ENCODE measurements around the gene MZF1. TPM values are rescaled to one million over a fixed set of nuclear protein-coding genes. Genes with fewer than 3 reads are reported as not detected.

MZF1 gene
- total RNA-seq (2011; cell fraction: chromatin; rRNA removed; ENCODE audit: low replicate concordance) = 118 and 203 TPM in 2 replicates
- 122 and 125 TPM in 2 replicates for total RNA-seq (2011; cell fraction: nucleolus; rRNA removed)
- 136 and 199 TPM in 2 replicates for total RNA-seq (2011; cell fraction: nucleoplasm; rRNA removed)
- total RNA-seq (2014; rRNA removed) (11.5 and 13.3 TPM in 2 replicates), total RNA-seq (2014; rRNA removed; fragmentation: Illumina TruSeq; extraction: Trizol) (5.7 and 6.5 TPM in 2 replicates), total RNA-seq (2015; rRNA removed; fragmentation: Illumina TruSeq; extraction: Trizol) (7.2 and 8.3 TPM in 2 replicates), total RNA-seq (2021) (18.8 and 19.8 TPM in 2 replicates), polyA plus RNA-seq (2011; rRNA removed) (17.0 and 25.4 TPM in 2 replicates), polyA plus RNA-seq (2014; fragmentation: Illumina TruSeq; extraction: Trizol) (13.4 and 15.1 TPM in 2 replicates), polyA plus RNA-seq (2014; fragmentation: Nextera tagmentation; extraction: Ambion mirVana) (1 to 10 TPM in 1 of 2 experiments, under 1 TPM in 1; 0.31 to 1.6 TPM), polyA plus RNA-seq (2014; rRNA removed) (28.2 and 29.3 TPM in 2 replicates), polyA minus RNA-seq (2011; rRNA and poly(A)+ RNA removed) (7.8 and 8.5 TPM in 2 replicates), Bru-seq, nascent RNA (percentile 67 among the genes with signal in this experiment), BruChase-seq, experiment 1, labeled RNA remaining after a 2-hour chase (percentile 68 among the genes with signal in this experiment), BruChase-seq, experiment 2, labeled RNA remaining after a 6-hour chase (percentile 76 among the genes with signal in this experiment)
- 15.8 and 20.8 TPM in 2 replicates for polyA plus RNA-seq (2011; cell fraction: cytosol; rRNA removed)
- 140 and 224 TPM in 2 replicates for polyA plus RNA-seq (2011; cell fraction: nucleus; rRNA removed)
- 14.1 and 31.8 TPM in 2 replicates for polyA plus RNA-seq (2012)
- 5.7 and 10.1 TPM in 2 replicates for polyA minus RNA-seq (2011; cell fraction: cytosol; rRNA and poly(A)+ RNA removed)
- polyA minus RNA-seq (2011; cell fraction: nucleus; rRNA and poly(A)+ RNA removed) = 27.2 and 29.3 TPM in 2 replicates
- long read RNA-seq, experiment 1, transcript MZF1-207 (1 exons, 2,683 nt) = major isoform, 13 of 35 reads
- long read RNA-seq, experiment 1, partial matches to known transcripts = 13 of 35 reads
- long read RNA-seq, experiment 1, other reads (novel, unspliced or antisense) = 8 of 35 reads
- long read RNA-seq, experiment 2, transcript MZF1-207 (1 exons, 2,683 nt) = major isoform, 6 of 14 reads
- long read RNA-seq, experiment 2, partial matches to known transcripts = 0 of 14 reads
- long read RNA-seq, experiment 2, other reads (novel, unspliced or antisense) = 5 of 14 reads
- long read RNA-seq, experiment 3, partial matches to known transcripts = 0 of 3 reads
- long read RNA-seq, experiment 3, other reads (novel, unspliced or antisense) = 0 of 3 reads

DNA sequence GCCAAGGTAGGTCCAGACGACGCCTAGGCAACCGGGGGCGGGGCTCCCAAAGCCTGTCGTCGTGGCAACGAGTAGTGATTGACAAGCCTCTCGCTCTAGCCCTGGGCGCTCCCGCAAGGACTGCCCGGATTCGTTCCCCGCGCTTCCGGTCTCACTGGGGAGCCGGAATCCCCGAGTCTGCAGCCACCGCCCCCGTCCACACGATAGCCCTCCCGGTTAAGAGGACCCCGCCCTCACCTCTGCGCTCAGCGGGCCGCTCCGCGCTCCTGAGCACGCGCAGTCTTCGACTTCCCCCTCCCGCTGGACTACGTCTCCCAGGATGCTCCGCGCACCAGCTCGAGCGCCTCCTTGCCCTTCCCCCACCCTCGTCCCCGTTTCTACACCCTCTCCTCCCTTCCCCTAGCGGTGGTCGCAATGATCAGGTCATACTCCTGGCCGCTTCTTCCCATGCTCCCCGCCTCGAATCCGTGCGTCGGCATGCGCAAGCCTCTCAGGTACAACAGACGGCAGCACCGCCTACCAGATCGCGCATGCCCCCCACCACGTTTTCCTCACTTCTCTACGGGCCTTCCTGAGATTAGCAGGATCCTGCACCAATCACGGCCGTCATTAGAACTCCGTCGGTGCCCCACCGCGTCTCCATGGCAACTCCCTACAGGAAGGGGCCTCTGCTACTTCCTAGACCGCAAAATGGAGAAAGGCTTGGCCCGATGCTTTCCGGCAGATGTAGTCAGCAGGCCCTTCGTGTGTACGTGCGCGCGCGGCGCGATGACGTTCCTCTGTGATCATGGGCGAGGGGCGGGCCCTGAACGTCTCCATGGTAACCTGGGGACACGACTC lies at the start of gene MZF1:
TSS of gene MZF1 (minus strand) at position 518 of the 840 bp plus-strand sequence. CDS start 1,946 bp downstream, outside the sequence.
- Histone ChIP-seq H3K9ac (ENCODE audit: insufficient read depth in 1 of 2, low read depth in 2 of 2, low read length in 2 of 2) (peak within 1 kb of the TSS; percentile 95 to 97), H3K4me1 (replicated peaks in 1 of 2; ENCODE audit: control insufficient read depth in 2 of 2, insufficient read depth in 2 of 2, low read length in 2 of 2) (peaks cover 25 to 35% of the 10 kb centered on the region in 2 experiments; a peak in 4 of 5 replicates), H3K27me3 (ENCODE audit: control insufficient read depth in 2 of 2, insufficient read depth in 2 of 2, low read length in 2 of 2) (no peaks in the 10 kb centered on the region), H4K20me1 (replicated peaks; ENCODE audit: control insufficient read depth, insufficient read depth, low read length) (no peaks in the 10 kb centered on the region), H3K79me2 (ENCODE audit: control insufficient read depth, insufficient read depth, low read length) (peaks cover 27% of the 10 kb centered on the region), H3K27ac (ENCODE audit: extremely low read depth, low read depth, low read length) (peak within 1 kb of the TSS; percentile 99), H2AFZ (ENCODE audit: low read depth, low read length) (peak within 1 kb of the TSS; percentile 99), H3K36me3 (ENCODE audit: control insufficient read depth, insufficient read depth, low read length) (peaks cover 38% of the 10 kb centered on the region; the same call in 2 of the 3 replicates), H3K4me2 (ENCODE audit: insufficient read depth, low read length) (peak within 1 kb of the TSS; percentile 96), H3K4me3 (peak within 1 kb of the TSS; percentile 71), H3K9me1 (ENCODE audit: control insufficient read depth, insufficient read depth, low read length) (no peaks in the 10 kb centered on the region), H3K9me3 (replicated peaks; ENCODE audit: control insufficient read depth, insufficient read depth, low read depth, low read length) (no peaks in the 10 kb centered on the region)
- intact Hi-C loops (cut with micrococcal nuclease) (no loop called here), in situ Hi-C loops (cut with MboI) (no loop called here)
- ATAC-seq (peak; percentile 77), DNase-seq (ENCODE audit: extremely low read depth in 1 of 4, low spot score in 3 of 4) (peak; percentile 92 to 100 (median 94)), FAIRE-seq (peak; percentile 99)
- ChIA-PET CTCF (ENCODE audit: low intra/inter-chr PET ratio) (no interaction called here), POLR2A (interaction anchor here (0.5 to 2.9 kb wide), 4 partner anchors 9 to 231 kb away, joined by 3 to 24 read pairs (median 3); no protein-coding TSS in a partner anchor)
- under 1% methylated on average over 70 of the region's 75 CpGs for WGBS (ENCODE audit: insufficient coverage, low coverage, missing lambda C conversion rate)
- TSS peak; percentile 42 for BruUV-seq (replicated peaks)
- TF ChIP-seq, protein P1, sequence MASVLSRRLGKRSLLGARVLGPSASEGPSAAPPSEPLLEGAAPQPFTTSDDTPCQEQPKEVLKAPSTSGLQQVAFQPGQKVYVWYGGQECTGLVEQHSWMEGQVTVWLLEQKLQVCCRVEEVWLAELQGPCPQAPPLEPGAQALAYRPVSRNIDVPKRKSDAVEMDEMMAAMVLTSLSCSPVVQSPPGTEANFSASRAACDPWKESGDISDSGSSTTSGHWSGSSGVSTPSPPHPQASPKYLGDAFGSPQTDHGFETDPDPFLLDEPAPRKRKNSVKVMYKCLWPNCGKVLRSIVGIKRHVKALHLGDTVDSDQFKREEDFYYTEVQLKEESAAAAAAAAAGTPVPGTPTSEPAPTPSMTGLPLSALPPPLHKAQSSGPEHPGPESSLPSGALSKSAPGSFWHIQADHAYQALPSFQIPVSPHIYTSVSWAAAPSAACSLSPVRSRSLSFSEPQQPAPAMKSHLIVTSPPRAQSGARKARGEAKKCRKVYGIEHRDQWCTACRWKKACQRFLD (CRISPR knock-in tag; IDR thresholded peaks at IDR 0.05) = peak; percentile 54; the same call in 1 of the 2 replicates
- TF ChIP-seq, protein P2, sequence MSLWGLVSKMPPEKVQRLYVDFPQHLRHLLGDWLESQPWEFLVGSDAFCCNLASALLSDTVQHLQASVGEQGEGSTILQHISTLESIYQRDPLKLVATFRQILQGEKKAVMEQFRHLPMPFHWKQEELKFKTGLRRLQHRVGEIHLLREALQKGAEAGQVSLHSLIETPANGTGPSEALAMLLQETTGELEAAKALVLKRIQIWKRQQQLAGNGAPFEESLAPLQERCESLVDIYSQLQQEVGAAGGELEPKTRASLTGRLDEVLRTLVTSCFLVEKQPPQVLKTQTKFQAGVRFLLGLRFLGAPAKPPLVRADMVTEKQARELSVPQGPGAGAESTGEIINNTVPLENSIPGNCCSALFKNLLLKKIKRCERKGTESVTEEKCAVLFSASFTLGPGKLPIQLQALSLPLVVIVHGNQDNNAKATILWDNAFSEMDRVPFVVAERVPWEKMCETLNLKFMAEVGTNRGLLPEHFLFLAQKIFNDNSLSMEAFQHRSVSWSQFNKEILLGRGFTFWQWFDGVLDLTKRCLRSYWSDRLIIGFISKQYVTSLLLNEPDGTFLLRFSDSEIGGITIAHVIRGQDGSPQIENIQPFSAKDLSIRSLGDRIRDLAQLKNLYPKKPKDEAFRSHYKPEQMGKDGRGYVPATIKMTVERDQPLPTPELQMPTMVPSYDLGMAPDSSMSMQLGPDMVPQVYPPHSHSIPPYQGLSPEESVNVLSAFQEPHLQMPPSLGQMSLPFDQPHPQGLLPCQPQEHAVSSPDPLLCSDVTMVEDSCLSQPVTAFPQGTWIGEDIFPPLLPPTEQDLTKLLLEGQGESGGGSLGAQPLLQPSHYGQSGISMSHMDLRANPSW (CRISPR knock-in tag; IDR thresholded peaks at IDR 0.05) = no peak; the same call in 1 of the 2 replicates
- TF ChIP-seq, protein P3, sequence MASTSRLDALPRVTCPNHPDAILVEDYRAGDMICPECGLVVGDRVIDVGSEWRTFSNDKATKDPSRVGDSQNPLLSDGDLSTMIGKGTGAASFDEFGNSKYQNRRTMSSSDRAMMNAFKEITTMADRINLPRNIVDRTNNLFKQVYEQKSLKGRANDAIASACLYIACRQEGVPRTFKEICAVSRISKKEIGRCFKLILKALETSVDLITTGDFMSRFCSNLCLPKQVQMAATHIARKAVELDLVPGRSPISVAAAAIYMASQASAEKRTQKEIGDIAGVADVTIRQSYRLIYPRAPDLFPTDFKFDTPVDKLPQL (IDR thresholded peaks at IDR 0.05; ENCODE audit: extremely low read depth, insufficient read length) = no peak
- TF ChIP-seq NUFIP1 (IDR thresholded peaks at IDR 0.05; ENCODE audit: partially characterized antibody) (no peak), SOX6 (IDR thresholded peaks at IDR 0.05) (peak; percentile 14; the same call in 1 of the 2 replicates), HCFC1 (IDR thresholded peaks at IDR 0.05; ENCODE audit: low read depth, low read length) (peak; percentile 79)
- TF ChIP-seq, protein P4, sequence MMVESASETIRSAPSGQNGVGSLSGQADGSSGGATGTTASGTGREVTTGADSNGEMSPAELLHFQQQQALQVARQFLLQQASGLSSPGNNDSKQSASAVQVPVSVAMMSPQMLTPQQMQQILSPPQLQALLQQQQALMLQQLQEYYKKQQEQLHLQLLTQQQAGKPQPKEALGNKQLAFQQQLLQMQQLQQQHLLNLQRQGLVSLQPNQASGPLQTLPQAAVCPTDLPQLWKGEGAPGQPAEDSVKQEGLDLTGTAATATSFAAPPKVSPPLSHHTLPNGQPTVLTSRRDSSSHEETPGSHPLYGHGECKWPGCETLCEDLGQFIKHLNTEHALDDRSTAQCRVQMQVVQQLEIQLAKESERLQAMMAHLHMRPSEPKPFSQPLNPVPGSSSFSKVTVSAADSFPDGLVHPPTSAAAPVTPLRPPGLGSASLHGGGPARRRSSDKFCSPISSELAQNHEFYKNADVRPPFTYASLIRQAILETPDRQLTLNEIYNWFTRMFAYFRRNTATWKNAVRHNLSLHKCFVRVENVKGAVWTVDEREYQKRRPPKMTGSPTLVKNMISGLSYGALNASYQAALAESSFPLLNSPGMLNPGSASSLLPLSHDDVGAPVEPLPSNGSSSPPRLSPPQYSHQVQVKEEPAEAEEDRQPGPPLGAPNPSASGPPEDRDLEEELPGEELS (CRISPR knock-in tag; IDR thresholded peaks at IDR 0.05; ENCODE audit: borderline replicate concordance) = no peak

All from K562 (cell line).